Measurements from ENCODE around the gene KLF4. TPM values are rescaled to one million over a fixed set of nuclear protein-coding genes. Genes with fewer than 3 reads are reported as not detected.

The KLF4 gene
- polyA plus RNA-seq, 1 donor from 2014 or later = 0.92 TPM

DNA sequence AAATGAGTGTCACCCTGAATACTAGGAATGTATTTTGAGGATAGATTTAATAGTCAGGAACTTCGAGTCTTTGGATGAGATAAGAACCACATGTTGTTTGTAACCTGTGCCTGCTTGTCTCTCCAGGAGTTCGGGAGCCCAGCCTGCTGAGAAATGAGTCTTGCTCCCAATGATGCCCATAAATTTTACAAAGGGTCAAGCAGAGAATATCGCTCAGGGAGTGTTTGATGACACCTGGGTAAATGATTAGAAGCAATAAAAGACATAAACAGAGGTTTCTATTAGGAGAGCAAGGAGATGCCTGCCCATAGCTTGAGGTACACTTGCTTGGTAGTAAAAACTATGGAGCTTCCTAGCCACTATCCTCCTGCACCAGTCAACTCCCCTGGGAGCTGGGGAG lies 46.9 kb upstream of the KLF4 start (continued):
- TF ChIP-seq MXI1 (conservative IDR thresholded peaks at IDR 0.05; ENCODE audit: poor library complexity, severe bottlenecking) (no peak), TAF1 (IDR thresholded peaks at IDR 0.05; ENCODE audit: low read depth) (no peak), EP300 (conservative IDR thresholded peaks at IDR 0.05; ENCODE audit: poor library complexity, severe bottlenecking) (no peak), RAD21 (conservative IDR thresholded peaks at IDR 0.05) (no peak)

DNA sequence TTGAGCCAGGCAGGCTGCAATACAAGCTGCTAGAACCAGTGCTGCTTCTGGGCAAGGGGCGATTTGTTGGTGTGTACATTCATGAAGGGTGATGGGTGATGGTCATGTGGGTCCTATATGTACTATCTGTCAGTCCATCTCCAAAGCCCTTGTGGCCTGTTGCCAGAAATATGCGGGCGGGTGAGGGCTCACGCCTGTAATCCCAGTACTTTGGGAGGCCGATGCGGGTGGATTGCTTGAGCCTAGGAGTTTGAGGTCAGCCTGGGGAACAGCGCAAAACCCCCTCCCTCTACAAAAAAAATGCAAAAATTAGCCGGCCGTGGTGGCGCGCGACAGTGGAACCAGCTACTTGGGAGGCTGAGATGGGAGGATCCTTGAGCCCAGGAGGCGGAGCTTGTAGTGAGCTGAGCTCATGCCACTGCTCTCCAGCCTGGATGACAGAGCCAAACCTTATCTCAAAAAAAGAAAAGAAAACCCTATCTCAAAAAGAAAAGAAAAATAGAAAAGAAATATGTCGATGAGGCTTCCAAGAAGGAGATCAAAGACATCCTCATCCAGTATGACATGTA lies 45.0 kb upstream of the KLF4 start:
- Histone ChIP-seq H3K27ac (ENCODE audit: low read length) (no peak overlapping the region), H3K9me2 (ENCODE audit: insufficient read depth, low read length) (no peaks in the 10 kb centered on the region), H3K4me2 (ENCODE audit: low read length) (no peak overlapping the region), H3F3A (ENCODE audit: insufficient read depth, low read length, poor library complexity, severe bottlenecking) (no peaks in the 10 kb centered on the region), H3K4me3 (ENCODE audit: low read length) (no peak overlapping the region), H3K9me3 (ENCODE audit: low read length) (no peaks in the 10 kb centered on the region), H4K20me1 (ENCODE audit: insufficient read depth) (no peaks in the 10 kb centered on the region), H2AFZ (ENCODE audit: low read depth, low read length) (no peak overlapping the region), H3K27me3 (ENCODE audit: insufficient read depth, low read depth, low read length) (no peaks in the 10 kb centered on the region), H3K9ac (ENCODE audit: low read length) (no peak overlapping the region), H3K36me3 (ENCODE audit: insufficient read depth, low read length) (no peaks in the 10 kb centered on the region), H3K79me2 (replicated peaks; ENCODE audit: insufficient read depth, low read length) (no peaks in the 10 kb centered on the region)
- TF ChIP-seq RAD21 (conservative IDR thresholded peaks at IDR 0.05) (no peak), SMC3 (conservative IDR thresholded peaks at IDR 0.05; ENCODE audit: poor library complexity) (no peak), EP300 (conservative IDR thresholded peaks at IDR 0.05; ENCODE audit: poor library complexity, severe bottlenecking) (no peak), POLR2AphosphoS5 (IDR thresholded peaks at IDR 0.05) (no peak), MXI1 (conservative IDR thresholded peaks at IDR 0.05; ENCODE audit: poor library complexity, severe bottlenecking) (no peak), TAF1 (IDR thresholded peaks at IDR 0.05; ENCODE audit: low read depth) (no peak), EZH2 (IDR thresholded peaks at IDR 0.05; ENCODE audit: borderline replicate concordance, insufficient read depth, low read length, poor library complexity, severe bottlenecking) (no peak)
- TF ChIP-seq, protein P1, sequence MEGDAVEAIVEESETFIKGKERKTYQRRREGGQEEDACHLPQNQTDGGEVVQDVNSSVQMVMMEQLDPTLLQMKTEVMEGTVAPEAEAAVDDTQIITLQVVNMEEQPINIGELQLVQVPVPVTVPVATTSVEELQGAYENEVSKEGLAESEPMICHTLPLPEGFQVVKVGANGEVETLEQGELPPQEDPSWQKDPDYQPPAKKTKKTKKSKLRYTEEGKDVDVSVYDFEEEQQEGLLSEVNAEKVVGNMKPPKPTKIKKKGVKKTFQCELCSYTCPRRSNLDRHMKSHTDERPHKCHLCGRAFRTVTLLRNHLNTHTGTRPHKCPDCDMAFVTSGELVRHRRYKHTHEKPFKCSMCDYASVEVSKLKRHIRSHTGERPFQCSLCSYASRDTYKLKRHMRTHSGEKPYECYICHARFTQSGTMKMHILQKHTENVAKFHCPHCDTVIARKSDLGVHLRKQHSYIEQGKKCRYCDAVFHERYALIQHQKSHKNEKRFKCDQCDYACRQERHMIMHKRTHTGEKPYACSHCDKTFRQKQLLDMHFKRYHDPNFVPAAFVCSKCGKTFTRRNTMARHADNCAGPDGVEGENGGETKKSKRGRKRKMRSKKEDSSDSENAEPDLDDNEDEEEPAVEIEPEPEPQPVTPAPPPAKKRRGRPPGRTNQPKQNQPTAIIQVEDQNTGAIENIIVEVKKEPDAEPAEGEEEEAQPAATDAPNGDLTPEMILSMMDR (IDR thresholded peaks at IDR 0.05; ENCODE audit: poor library complexity, severe bottlenecking) = no peak
- TF ChIP-seq, protein P2, sequence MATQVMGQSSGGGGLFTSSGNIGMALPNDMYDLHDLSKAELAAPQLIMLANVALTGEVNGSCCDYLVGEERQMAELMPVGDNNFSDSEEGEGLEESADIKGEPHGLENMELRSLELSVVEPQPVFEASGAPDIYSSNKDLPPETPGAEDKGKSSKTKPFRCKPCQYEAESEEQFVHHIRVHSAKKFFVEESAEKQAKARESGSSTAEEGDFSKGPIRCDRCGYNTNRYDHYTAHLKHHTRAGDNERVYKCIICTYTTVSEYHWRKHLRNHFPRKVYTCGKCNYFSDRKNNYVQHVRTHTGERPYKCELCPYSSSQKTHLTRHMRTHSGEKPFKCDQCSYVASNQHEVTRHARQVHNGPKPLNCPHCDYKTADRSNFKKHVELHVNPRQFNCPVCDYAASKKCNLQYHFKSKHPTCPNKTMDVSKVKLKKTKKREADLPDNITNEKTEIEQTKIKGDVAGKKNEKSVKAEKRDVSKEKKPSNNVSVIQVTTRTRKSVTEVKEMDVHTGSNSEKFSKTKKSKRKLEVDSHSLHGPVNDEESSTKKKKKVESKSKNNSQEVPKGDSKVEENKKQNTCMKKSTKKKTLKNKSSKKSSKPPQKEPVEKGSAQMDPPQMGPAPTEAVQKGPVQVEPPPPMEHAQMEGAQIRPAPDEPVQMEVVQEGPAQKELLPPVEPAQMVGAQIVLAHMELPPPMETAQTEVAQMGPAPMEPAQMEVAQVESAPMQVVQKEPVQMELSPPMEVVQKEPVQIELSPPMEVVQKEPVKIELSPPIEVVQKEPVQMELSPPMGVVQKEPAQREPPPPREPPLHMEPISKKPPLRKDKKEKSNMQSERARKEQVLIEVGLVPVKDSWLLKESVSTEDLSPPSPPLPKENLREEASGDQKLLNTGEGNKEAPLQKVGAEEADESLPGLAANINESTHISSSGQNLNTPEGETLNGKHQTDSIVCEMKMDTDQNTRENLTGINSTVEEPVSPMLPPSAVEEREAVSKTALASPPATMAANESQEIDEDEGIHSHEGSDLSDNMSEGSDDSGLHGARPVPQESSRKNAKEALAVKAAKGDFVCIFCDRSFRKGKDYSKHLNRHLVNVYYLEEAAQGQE (IDR thresholded peaks at IDR 0.05; ENCODE audit: borderline replicate concordance) = no peak

DNA sequence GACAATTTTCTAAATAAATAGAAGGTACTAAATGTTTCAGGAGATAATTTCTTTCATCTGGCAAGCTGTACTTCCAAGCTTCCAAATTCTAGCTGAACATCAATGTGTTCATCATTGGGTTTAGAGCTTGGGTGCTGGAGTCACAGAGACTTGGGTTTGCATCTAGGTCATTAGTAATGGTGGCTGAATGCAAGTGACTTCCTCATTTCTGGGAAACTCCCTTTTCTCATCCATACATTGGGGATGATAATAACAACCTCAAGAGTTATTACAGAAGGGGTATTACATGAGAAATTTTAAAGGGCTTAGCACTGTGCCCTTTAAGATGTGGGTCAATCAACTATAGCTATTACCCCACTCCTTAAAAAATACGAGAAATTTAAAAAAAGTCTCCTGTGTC lies 41.1 kb upstream of the KLF4 start:
- Histone ChIP-seq H3K4me3 (ENCODE audit: low read length) (no peak overlapping the region), H3K27ac (ENCODE audit: low read length) (no peak overlapping the region), H3K36me3 (ENCODE audit: insufficient read depth, low read length) (no peaks in the 10 kb centered on the region), H3K27me3 (ENCODE audit: insufficient read depth, low read depth, low read length) (no peaks in the 10 kb centered on the region), H2AFZ (ENCODE audit: low read depth, low read length) (no peak overlapping the region), H3K9me2 (ENCODE audit: insufficient read depth, low read length) (no peaks in the 10 kb centered on the region), H3K4me2 (ENCODE audit: low read length) (no peak overlapping the region), H3K79me2 (replicated peaks; ENCODE audit: insufficient read depth, low read length) (no peaks in the 10 kb centered on the region), H3K9me3 (ENCODE audit: low read length) (no peaks in the 10 kb centered on the region), H3F3A (ENCODE audit: insufficient read depth, low read length, poor library complexity, severe bottlenecking) (no peaks in the 10 kb centered on the region), H3K9ac (ENCODE audit: low read length) (no peak overlapping the region), H4K20me1 (ENCODE audit: insufficient read depth) (no peaks in the 10 kb centered on the region)
- TF ChIP-seq, protein P1 (IDR thresholded peaks at IDR 0.05; ENCODE audit: poor library complexity, severe bottlenecking) = no peak
- TF ChIP-seq RAD21 (conservative IDR thresholded peaks at IDR 0.05) = no peak
- TF ChIP-seq POLR2AphosphoS5 (IDR thresholded peaks at IDR 0.05) = no peak
- TF ChIP-seq SMC3 (conservative IDR thresholded peaks at IDR 0.05; ENCODE audit: poor library complexity) = no peak
- no peak for TF ChIP-seq EZH2 (IDR thresholded peaks at IDR 0.05; ENCODE audit: borderline replicate concordance, insufficient read depth, low read length, poor library complexity, severe bottlenecking)
- no peak for TF ChIP-seq TAF1 (IDR thresholded peaks at IDR 0.05; ENCODE audit: low read depth)
- TF ChIP-seq, protein P2 (IDR thresholded peaks at IDR 0.05; ENCODE audit: borderline replicate concordance) = no peak
- TF ChIP-seq MXI1 (conservative IDR thresholded peaks at IDR 0.05; ENCODE audit: poor library complexity, severe bottlenecking) = no peak
- TF ChIP-seq EP300 (conservative IDR thresholded peaks at IDR 0.05; ENCODE audit: poor library complexity, severe bottlenecking) = no peak
